Activated T-cell treated with anti-CD3 and anti-CD28 coated beads, Interleukin-2, amount 50 U/mL, for 1 hour (primary cell): ENCODE data around the gene TEX29.
A peak's percentile ranks its signal among the peaks of the same experiment; 100 is the strongest.

ENCODE experiments used
- DNase-seq: peaks from one replicate; pipeline ENCODE4 v3.0.0-alpha.2; 2020

TEX29 gene

GRCh38 chr13:111372651-111373425, 52.4 kb downstream of the TEX29 start:
- DNase-seq: no peak

GRCh38 chr13:111373486-111373885, 53.0 kb downstream of the TEX29 start:
- no peak for DNase-seq

- DNase-seq: no peak
Observed at GRCh38 chr13:111380431-111380830, 60.0 kb downstream of the TEX29 start.

- DNase-seq: no peak
Observed at GRCh38 chr13:111382411-111382810, 62.0 kb downstream of the TEX29 start.

- no peak for DNase-seq
Observed at GRCh38 chr13:111382877-111383276, 62.4 kb downstream of the TEX29 start.

GRCh38 chr13:111383591-111384440, 63.4 kb downstream of the TEX29 start:
- no peak for DNase-seq

GRCh38 chr13:111384441-111385182, 64.2 kb downstream of the TEX29 start:
- DNase-seq: no peak

GRCh38 chr13:111385183-111385857, 64.9 kb downstream of the TEX29 start:
- no peak for DNase-seq

- no peak for DNase-seq
Observed at GRCh38 chr13:111387026-111387871, 66.8 kb downstream of the TEX29 start.

GRCh38 chr13:111387945-111388600, 67.6 kb downstream of the TEX29 start:
- no peak for DNase-seq

- DNase-seq: peak; percentile 34
Observed at GRCh38 chr13:111388851-111389500, 68.5 kb downstream of the TEX29 start.

GRCh38 chr13:111389621-111390521, 69.4 kb downstream of the TEX29 start:
- no peak for DNase-seq

- no peak for DNase-seq
Observed at GRCh38 chr13:111390522-111391270, 70.3 kb downstream of the TEX29 start.

- no peak for DNase-seq
Observed at GRCh38 chr13:111392486-111392885, 72.0 kb downstream of the TEX29 start.

GRCh38 chr13:111393221-111393790, 72.9 kb downstream of the TEX29 start:
- no peak for DNase-seq
